ENCODE measurements around the gene FLCN. TPM values are rescaled to one million over a fixed set of nuclear protein-coding genes. Genes with fewer than 3 reads are reported as not detected.
"Not testable (repeated sequence)": the region's sequence is repeated elsewhere in the genome, so short reads cannot be mapped to it uniquely, and the experiment has no call there.

FLCN gene
- total RNA-seq, 4 donors from 2014 or later: 31.7 to 62.0 (median 39.2) TPM

DNA sequence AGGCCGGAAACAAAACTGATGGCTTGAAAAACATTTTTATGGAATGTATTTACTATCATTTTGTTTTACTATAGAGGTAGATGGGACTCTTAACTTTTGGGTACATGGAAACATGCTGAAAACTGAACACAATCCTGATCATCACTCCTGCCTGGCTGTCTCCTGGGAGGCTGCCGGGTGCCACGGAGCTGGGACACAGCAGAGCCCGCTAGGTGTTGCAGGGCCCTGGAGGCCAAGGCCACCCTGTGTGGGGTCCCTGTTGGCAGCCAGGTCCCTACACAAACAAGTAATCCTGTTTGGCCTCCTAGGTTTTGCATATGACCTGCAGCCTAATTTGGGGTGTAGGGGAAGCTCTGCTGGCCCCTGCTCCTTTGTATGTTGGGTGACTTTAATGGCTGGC lies 48.4 kb downstream of the FLCN start:
- TF ChIP-seq POLR2A (IDR thresholded peaks at IDR 0.05): no peak
- TF ChIP-seq, protein P1, sequence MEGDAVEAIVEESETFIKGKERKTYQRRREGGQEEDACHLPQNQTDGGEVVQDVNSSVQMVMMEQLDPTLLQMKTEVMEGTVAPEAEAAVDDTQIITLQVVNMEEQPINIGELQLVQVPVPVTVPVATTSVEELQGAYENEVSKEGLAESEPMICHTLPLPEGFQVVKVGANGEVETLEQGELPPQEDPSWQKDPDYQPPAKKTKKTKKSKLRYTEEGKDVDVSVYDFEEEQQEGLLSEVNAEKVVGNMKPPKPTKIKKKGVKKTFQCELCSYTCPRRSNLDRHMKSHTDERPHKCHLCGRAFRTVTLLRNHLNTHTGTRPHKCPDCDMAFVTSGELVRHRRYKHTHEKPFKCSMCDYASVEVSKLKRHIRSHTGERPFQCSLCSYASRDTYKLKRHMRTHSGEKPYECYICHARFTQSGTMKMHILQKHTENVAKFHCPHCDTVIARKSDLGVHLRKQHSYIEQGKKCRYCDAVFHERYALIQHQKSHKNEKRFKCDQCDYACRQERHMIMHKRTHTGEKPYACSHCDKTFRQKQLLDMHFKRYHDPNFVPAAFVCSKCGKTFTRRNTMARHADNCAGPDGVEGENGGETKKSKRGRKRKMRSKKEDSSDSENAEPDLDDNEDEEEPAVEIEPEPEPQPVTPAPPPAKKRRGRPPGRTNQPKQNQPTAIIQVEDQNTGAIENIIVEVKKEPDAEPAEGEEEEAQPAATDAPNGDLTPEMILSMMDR (IDR thresholded peaks at IDR 0.05 in 4 of 5, conservative IDR thresholded peaks at IDR 0.05 in 1 of 5): no peak
- DNase-seq (no peak), ATAC-seq (no peak)
- intact Hi-C loops (cut with DNase I; ENCODE audit: low total_unique reads) (no loop called here), in situ Hi-C loops (cut with MboI; ENCODE audit: low sequenced_read_pairs in 4 of 4) (no loop called here)
- Histone ChIP-seq H3K27ac (peak overlapping the region in 1 of 4 donors; percentile 71), H3K4me1 (peaks cover 34 to 35% of the 10 kb centered on the region in 2 donors), H3K27me3 (no peaks in the 10 kb centered on the region), H3K36me3 (peaks cover 0 to 10% of the 10 kb centered on the region in 2 donors), H3K4me3 (no peak overlapping the region), H3K9me3 (no peaks in the 10 kb centered on the region)

DNA sequence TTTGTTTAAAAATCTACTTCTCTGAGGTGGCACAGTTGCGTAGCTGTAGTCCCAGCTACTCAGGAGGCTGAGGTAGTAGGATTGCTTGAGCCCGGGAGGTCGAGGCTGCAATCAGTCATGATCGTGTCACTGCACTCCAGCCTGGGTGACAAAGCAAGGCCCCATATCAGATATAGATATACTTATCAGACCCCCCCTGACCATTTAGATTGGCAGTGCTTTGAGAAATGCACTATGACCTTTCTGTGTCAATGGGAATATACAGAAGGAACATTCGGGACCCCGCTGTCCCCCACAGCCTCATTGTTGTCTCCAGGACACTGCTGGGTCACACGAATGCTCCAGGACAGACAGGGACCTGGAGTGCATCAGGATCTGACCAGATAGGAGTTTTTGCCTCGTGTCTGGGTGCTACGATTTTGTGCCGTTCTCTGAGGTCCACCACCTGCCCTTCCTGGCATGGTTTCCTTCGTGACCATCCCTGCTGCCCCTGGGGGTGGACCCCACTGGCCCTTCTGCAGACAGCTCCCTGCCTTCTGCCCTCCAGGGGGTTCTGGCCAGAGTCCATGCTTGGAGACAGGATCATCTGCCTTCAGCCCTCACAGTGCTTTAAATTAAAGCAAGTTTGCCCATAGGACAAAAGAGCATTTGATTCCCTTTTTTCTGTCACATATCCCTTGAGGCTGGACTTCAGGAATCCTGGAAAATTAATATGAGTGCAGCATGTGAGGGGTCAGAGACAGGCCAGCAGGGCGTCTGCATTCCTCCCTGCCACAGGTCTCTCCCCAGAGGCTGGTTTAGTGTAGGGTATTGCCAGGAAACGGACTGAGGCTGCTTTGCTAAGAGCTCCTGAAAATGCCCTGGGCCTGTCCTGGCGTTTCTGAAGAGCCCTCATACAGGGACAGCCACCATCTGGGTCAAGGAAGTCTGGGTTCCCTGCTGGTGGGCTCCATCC lies 50.1 kb downstream of the FLCN start:
- peaks cover 0 to 25% of the 10 kb centered on the region in 2 donors for H3K36me3 ChIP-seq
- in situ Hi-C loops (cut with MboI; ENCODE audit: low sequenced_read_pairs in 4 of 4): no loop called here

DNA sequence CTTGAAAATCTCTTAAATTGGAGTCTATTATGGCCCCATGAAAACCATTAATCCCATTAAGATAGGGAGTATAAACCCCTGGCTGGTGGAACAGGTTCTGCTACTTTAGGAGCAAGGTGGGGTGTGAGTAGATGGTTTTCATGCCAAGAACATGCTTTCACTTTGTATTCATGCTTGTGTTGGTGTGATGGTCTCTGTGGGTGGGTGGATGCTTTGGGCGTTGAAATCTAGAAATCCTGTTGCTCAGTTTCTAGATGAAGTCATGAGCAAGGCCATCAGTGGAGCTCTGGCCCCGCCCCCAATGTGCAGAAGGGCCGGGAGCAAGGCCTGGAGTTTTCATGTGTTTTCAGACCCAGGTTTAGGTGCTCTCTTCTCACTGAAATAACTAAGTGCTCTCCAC lies 50.9 kb downstream of the FLCN start:
- H3K27ac ChIP-seq: peak overlapping the region in 2 of 4 donors; percentile 0 to 7
- peaks cover 0 to 33% of the 10 kb centered on the region in 2 donors for H3K36me3 ChIP-seq
- H3K27me3 ChIP-seq: no peaks in the 10 kb centered on the region
- ATAC-seq (no peak), DNase-seq (no peak)
- no peak overlapping the region for H3K4me3 ChIP-seq
- TF ChIP-seq, protein P1 (IDR thresholded peaks at IDR 0.05 in 4 of 5, conservative IDR thresholded peaks at IDR 0.05 in 1 of 5): no peak
- TF ChIP-seq POLR2A (IDR thresholded peaks at IDR 0.05): no peak
- no peaks in the 10 kb centered on the region for H3K9me3 ChIP-seq
- in situ Hi-C loops (cut with MboI; ENCODE audit: low sequenced_read_pairs in 4 of 4) (no loop called here), intact Hi-C loops (cut with DNase I; ENCODE audit: low total_unique reads) (no loop called here)
- H3K4me1 ChIP-seq: peaks cover 17 to 19% of the 10 kb centered on the region in 2 donors

More for the DNA sequence above, 50.1 kb downstream of the FLCN start:
- ATAC-seq: no peak
- Histone ChIP-seq H3K4me1 (peaks cover 25 to 27% of the 10 kb centered on the region in 2 donors), H3K27me3 (no peaks in the 10 kb centered on the region), H3K9me3 (no peaks in the 10 kb centered on the region), H3K27ac (peak overlapping the region in 3 of 4 donors; percentile 0 to 10 (median 7)), H3K4me3 (no peak overlapping the region)
- intact Hi-C loops (cut with DNase I; ENCODE audit: low total_unique reads): no loop called here
- TF ChIP-seq, protein P1 (IDR thresholded peaks at IDR 0.05 in 4 of 5, conservative IDR thresholded peaks at IDR 0.05 in 1 of 5): no peak
- no peak for TF ChIP-seq POLR2A (IDR thresholded peaks at IDR 0.05)
- DNase-seq: no peak

DNA sequence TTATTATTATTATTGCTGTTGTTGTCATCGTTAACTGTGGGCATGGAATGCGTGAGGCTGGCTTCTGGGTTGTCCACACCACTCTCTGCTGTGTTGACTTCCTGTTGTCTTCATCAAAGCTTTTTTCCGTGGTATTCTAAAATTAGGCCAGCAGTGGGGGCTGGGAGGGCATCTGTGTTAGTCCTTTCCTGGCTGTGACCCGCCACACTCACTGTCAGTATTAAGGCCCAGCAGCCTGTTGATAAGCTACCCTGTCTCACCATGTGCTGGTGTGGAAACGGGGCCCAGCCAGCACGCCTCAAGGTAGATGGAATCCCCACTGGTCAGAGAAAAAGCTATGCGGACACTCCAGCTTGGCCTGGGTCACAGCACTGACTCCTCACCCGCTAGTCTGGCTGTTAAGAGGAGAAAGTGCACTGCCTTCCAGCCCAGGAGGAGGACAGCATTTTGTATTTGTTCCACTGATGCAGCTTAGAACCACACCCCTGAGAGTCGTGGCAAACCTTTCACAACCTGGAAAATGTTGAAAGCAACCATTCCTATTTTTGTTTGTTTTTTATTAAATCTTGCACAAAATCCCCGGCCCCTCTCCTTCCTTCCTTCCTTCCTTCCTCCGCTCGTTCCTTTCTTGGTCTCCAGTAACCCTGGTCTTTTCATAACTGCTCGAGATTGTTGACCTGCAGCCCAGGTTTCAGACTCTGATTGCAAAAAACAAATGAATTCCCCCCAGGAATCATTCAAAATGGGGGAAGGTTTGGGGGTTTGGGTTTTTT lies 51.8 kb downstream of the FLCN start:
- H3K36me3 ChIP-seq: peaks cover 0 to 42% of the 10 kb centered on the region in 2 donors
- H3K4me1 ChIP-seq: peaks cover 8 to 10% of the 10 kb centered on the region in 2 donors
- H3K27ac ChIP-seq: peak overlapping the region in 2 of 4 donors; percentile 15 to 59
- DNase-seq; H3K4me3 ChIP-seq; H3K9me3 ChIP-seq; H3K27me3 ChIP-seq; intact Hi-C loops (cut with DNase I; ENCODE audit: low total_unique reads); ATAC-seq; in situ Hi-C loops (cut with MboI; ENCODE audit: low sequenced_read_pairs in 4 of 4): not testable (repeated sequence)

DNA sequence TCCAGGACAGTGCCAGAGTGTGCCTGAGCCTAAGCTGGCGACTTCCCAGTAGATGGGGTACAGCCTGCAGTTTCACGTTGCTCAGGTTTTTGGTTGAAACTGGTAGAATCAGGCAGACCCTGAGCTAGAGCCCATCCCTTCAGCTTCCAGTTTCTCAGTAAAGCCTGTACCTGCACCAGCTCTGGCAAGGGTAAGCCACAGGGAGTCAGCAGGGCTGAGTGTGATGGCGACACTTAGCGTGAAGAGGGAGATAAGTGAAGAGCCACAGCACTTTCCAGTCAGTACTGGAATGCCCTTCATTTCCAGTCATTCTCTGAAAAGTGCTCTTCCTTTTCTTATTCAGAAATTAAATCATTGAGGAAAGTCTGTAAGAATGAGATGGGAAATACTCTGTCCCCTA lies 53.2 kb downstream of the FLCN start:
- peaks cover 0 to 56% of the 10 kb centered on the region in 2 donors for H3K36me3 ChIP-seq
- in situ Hi-C loops (cut with MboI; ENCODE audit: low sequenced_read_pairs in 4 of 4): no loop called here

More for the DNA sequence above, 53.2 kb downstream of the FLCN start:
- Histone ChIP-seq H3K9me3 (no peaks in the 10 kb centered on the region), H3K27me3 (no peaks in the 10 kb centered on the region), H3K4me1 (peaks cover 3 to 7% of the 10 kb centered on the region in 2 donors), H3K27ac (peak overlapping the region in 1 of 4 donors; percentile 8), H3K4me3 (no peak overlapping the region)
- ATAC-seq (no peak), DNase-seq (no peak)
- intact Hi-C loops (cut with DNase I; ENCODE audit: low total_unique reads): no loop called here
- TF ChIP-seq, protein P1 (IDR thresholded peaks at IDR 0.05 in 4 of 5, conservative IDR thresholded peaks at IDR 0.05 in 1 of 5): no peak
- TF ChIP-seq POLR2A (IDR thresholded peaks at IDR 0.05): no peak
